ENCODE data around the gene CA5A. TPM values are rescaled to one million over a fixed set of nuclear protein-coding genes. Genes with fewer than 3 reads are reported as not detected.

CA5A gene
- total RNA-seq (2022; extraction: Qiagen RNA extraction): not detected in 5 replicates

GRCh38 chr16:87936375-87937230 is at the start of gene CA5A:
Gene CA5A, minus strand, starts transcription at chr16:87936529. Its CDS starts 79 bp downstream, at chr16:87936450.

GRCh38 chr16:87950765-87951551 is 14.6 kb upstream of the CA5A start, which contains the start of gene BANP:
Gene BANP, plus strand, starts transcription at chr16:87951434. Its CDS starts 23,682 bp downstream, at chr16:87975116.

GRCh38 chr16:87869061-87869878 is 67.1 kb downstream of the CA5A start, which contains the start of gene SLC7A5:
Gene SLC7A5, minus strand, starts transcription at chr16:87869507. Its CDS starts 85 bp downstream, at chr16:87869422.

Other genes with a start within 250 kb of the CA5A start
- 43.9 to 50.5 TPM (median 47.4 TPM) in 5 replicates for gene KLHDC4, start 170.5 kb downstream of the CA5A start, total RNA-seq (2022; extraction: Qiagen RNA extraction)
- 788 to 837 TPM (median 827 TPM) in 5 replicates for gene SLC7A5, start 67.0 kb downstream of the CA5A start, total RNA-seq (2022; extraction: Qiagen RNA extraction)
- gene BANP, start 14.9 kb upstream of the CA5A start, total RNA-seq (2022; extraction: Qiagen RNA extraction): 13.0 to 17.5 TPM (median 15.1 TPM) in 5 replicates